Measurements from ENCODE around the gene PPARA.
"Not testable (repeated sequence)": the region's sequence is repeated elsewhere in the genome, so short reads cannot be mapped to it uniquely, and the experiment has no call there.

PPARA gene

GRCh38 chr22:46126853-46127385, 23.4 kb upstream of the PPARA start:
- DNase-seq (ENCODE audit: low read depth in 2 of 2) = no peak

DNA sequence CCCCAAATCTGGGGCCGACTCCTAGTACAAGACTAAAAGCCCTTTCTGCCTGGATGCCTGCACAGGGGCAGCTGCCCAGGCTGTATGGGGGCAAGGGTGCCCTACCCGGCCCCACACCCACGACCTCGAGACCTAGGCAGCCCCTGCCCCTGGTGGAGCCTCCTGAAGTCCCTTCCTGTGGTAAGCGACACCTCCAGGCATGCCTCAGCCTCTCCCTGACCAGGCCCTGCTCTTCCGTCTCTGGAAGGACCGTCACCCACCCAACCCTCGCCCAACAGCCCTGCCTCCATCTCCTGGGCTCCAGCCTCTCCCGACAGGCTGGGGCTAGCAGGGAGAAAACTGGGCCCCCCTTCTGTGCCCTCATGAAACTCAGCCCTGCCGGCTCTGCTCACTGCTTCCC, 22.8 kb upstream of the PPARA start:
- DNase-seq (ENCODE audit: low read depth in 2 of 2) = no peak

- no peak for DNase-seq (ENCODE audit: low read depth in 2 of 2)
Measured at GRCh38 chr22:46128606-46129005, 21.7 kb upstream of the PPARA start.

- DNase-seq (ENCODE audit: low read depth in 2 of 2) = no peak
Measured at GRCh38 chr22:46129390-46130041, 20.8 kb upstream of the PPARA start.

GRCh38 chr22:46131151-46131587, 19.2 kb upstream of the PPARA start:
- no peak for DNase-seq (ENCODE audit: low read depth in 2 of 2)

- DNase-seq (ENCODE audit: low read depth in 2 of 2) = not testable (repeated sequence)
Measured at GRCh38 chr22:46132193-46132829, 18.0 kb upstream of the PPARA start.

GRCh38 chr22:46132830-46133587, 17.3 kb upstream of the PPARA start:
- no peak for DNase-seq (ENCODE audit: low read depth in 2 of 2)

DNA sequence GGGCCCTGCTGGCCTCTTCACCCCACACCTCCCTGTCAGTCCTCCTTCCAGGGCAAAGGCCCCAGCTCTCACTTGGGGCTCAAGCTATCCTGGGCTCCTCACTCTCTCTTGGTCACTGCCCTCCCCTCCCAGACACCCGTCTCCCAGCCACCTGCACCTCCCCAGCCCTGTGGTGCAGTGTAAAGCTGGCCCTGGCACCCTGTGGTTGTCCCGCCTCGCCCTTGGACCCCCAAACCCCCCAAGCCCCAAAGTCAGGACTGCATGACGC, 16.8 kb upstream of the PPARA start:
- no peak for DNase-seq (ENCODE audit: low read depth in 2 of 2)

DNA sequence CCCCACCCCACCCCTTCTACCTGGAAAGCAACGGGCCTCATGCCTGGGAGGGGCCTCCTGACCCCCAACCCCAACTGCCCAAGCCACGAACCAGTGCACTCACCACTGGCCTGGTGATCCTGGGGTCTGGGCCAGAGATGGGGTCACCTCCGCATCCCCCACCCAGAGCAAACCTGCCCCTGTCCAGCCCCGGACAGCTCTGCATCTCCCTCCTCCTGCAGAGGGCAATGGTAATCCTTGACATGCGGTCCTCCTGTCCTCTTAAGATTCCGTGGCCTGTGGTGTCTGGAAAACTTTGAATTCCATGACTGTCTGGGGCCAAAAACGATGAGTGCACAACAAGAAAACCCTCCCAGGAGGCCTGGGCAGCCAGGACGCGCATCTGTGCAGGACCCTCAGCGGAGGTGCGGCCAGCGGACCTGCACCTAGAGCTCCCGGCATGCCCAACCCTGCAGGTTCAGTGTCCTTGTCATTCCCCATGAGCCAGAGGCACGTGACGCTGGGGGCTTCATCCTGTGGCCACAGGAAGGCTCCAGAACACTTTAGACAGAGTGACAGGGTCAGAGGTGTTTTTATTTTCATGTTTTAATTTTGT, 16.1 kb upstream of the PPARA start:
- DNase-seq (ENCODE audit: low read depth in 2 of 2) = no peak

DNA sequence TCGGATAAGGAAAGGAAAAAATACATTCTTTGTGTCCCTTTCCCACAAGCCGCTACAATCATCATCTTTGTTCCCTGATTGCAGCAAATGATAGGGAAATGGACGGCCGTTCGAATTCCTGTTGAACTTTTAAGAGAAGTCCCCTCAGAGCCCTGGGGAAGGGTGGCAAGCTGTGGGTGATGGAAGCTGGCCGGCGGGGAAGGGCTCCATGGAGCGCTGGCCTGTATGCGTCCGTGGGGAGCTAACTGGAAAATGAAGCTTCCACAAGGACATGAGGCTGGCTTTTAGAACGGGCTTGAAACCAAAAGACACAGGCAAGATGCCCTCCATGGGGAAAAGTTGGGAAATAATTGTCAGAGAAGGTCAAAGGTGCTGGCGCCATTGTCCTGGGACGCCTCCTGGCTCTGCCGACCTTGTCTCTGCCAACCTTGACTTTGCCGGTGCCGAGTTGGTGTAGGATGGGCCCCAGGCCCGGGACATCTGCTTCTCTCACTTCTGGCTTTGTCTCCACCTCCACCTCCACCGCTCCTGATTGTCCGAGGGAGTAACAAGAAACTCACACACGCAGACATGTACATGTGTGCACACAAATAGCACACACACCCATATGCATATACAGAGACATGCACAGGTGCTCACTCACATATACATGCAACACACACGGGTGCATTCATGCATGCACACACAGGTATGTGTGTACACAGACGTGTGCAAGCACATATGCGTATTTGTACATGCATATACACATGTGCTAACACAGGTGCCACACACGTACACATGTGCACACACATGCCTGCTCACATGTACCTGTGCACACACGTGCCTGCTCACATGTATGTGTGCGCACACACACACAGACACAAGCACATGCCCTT, 14.5 kb upstream of the PPARA start:
- DNase-seq (ENCODE audit: low read depth in 2 of 2) = no peak

DNA sequence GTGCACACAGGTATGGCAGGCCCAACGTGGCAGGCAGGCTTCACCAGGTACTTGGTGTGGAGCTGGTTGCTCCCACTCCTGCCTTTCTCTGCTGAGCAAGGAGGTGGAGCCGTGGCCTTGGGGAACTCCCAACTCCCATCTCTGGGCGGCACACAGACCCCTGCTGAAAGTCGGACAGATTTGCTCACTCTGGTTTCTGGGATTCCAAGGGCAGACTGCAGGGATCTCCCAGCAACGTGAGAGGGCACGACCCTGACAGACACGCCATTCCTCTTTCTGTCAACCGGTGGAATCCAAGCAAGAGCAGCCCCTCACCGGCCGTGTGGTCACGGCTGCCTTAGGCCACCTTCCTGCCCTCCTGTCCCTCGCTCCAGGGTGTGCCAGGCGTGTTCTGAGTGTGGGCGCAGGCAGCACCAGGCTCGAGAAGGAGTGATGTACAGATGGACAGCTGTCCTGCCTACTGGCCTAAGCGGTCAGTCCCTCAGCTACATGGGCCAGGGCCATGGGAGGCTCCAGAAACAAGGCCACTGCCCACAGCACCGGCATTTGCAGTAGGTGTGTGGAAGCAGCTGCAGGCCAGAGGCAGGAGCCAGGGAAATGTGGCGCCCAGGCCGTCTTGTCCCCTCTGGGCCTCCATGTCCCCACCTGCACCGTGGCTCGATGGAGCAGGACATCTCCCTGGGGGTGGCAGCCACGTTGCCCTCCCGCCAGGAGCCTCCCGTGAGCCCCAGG, 13.7 kb upstream of the PPARA start:
- DNase-seq (ENCODE audit: low read depth in 2 of 2) = no peak

GRCh38 chr22:46137218-46137766, 13.0 kb upstream of the PPARA start:
- DNase-seq (ENCODE audit: low read depth in 2 of 2) = no peak

GRCh38 chr22:46138058-46138797, 12.1 kb upstream of the PPARA start:
- DNase-seq (ENCODE audit: low read depth in 2 of 2) = no peak

DNA sequence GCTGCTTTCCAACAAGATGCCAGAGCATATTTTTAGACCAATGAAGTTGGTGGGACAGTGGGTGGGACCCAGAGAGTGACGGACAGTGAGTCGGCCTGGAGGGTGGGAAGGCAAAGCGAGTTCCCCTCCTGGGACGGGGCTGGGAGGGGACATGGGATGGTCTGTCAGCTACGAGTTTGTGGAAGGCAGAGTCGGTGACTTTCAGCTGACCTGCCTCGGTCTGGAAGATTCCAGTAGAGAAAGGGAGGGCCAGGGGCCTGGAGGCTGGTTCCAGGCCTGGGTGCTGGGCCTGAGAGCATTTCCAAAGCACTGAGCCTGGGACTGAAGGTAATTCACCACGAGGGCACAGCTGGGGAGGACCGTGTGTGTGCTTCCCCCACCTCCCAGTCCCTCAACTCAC, 10.9 kb upstream of the PPARA start:
- not testable (repeated sequence) for DNase-seq (ENCODE audit: low read depth in 2 of 2)

GRCh38 chr22:46139895-46140350, 10.4 kb upstream of the PPARA start:
- no peak for DNase-seq (ENCODE audit: low read depth in 2 of 2)

DNA sequence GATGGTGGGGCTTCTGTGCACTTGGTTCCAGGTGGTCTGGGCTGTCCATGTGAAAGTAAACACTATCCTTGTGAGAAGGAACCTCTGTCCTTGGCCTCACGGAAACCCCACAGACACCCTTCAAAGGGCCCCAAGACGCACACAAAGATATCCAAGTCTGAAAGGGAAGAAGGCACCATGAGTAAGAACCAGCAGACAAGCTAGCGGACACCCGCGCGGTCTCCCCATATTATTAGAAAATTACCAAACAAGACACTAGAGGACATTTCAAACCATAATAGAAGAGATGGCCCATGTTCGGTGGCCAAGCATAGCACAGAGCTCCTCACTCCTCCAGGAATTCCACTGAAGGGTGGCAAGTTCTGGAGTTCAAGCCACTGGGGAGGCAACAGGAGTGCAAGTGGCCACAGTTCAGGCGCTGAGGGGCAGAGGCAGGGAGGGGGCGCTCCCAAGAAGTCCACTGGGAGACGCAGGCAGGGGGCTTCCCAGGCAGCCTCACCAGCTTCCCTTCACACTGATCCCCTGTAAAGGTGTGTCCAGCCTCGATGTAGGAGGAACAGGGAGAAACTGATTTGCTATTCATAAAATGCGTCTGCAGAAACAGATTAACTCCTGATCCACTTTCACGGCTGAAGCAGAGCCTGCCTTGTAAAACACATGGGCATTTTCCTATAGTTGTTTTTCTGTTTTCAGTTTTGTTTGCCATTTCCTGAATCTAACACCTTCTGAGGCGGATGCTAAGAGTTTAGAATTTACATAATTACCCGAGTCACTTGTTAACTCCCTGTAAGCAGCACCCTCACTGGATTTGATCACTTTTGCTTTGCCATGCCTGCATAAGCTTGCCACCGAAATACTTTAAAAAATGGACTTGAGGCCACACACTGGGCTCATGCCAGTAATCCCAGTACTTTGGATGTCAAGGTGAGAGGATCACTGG, 9.1 kb upstream of the PPARA start:
- DNase-seq (ENCODE audit: low read depth in 2 of 2) = no peak

- no peak for DNase-seq (ENCODE audit: low read depth in 2 of 2)
Measured at GRCh38 chr22:46142548-46143490, 7.5 kb upstream of the PPARA start.

All from fibroblast of skin of left quadriceps (primary cell).